Glutamatergic neuron (in vitro differentiated cells): ENCODE measurements around the gene FAM174B. TPM values are rescaled to one million over a fixed set of nuclear protein-coding genes. Genes with fewer than 3 reads are reported as not detected.

Experiments used
- DNase-seq: peaks from one replicate; pipeline ENCODE4 v3.0.0; 2022
- H3K27ac Mint-ChIP-seq: one replicate; pipeline ENCODE4 v1.8.0; 2020; ENCODE audit warnings: mild to moderate bottlenecking, mixed read lengths, inconsistent platforms; ENCODE audit not compliant: unreplicated experiment
- H3K27me3 Mint-ChIP-seq: one replicate; pipeline ENCODE4 v1.8.0; 2020; ENCODE audit warnings: mild to moderate bottlenecking, moderate library complexity, mixed read lengths, inconsistent platforms; ENCODE audit not compliant: unreplicated experiment
- H3K36me3 Mint-ChIP-seq: one replicate; pipeline ENCODE4 v1.8.0; 2020; ENCODE audit warnings: mild to moderate bottlenecking, mixed read lengths, inconsistent platforms; ENCODE audit not compliant: unreplicated experiment
- H3K4me1 Mint-ChIP-seq: one replicate; pipeline ENCODE4 v1.8.0; 2020; ENCODE audit warnings: mild to moderate bottlenecking, low read depth, mixed read lengths, inconsistent platforms; ENCODE audit not compliant: unreplicated experiment
- H3K4me3 Mint-ChIP-seq: one replicate; pipeline ENCODE4 v1.8.0; 2020; ENCODE audit warnings: mild to moderate bottlenecking, mixed read lengths, inconsistent platforms; ENCODE audit not compliant: unreplicated experiment
- H3K9me3 Mint-ChIP-seq: one replicate; pipeline ENCODE4 v1.8.0; 2020; ENCODE audit warnings: mild to moderate bottlenecking, moderate library complexity, mixed read lengths, inconsistent platforms; ENCODE audit not compliant: unreplicated experiment
- CTCF ChIP-seq: fragments of 200-600 bp; sonication (generic); IDR thresholded peaks from one replicate; pipeline ENCODE4 v1.5.0; 2021; ENCODE audit not compliant: partially characterized antibody, unreplicated experiment
- total RNA-seq: library from RNA; stranded (reverse); fragmentation: NEBNext Ultra II Directional; extraction: Animal tissue kit (Norgen Biotek cat#: 25700); gene quantifications from one replicate; pipeline ENCODE4 v1.2.1, GENCODE V29; 2021; ENCODE audit not compliant: unreplicated experiment

The FAM174B gene
- total RNA-seq, 1 donor from 2014 or later = 8.6 TPM

GRCh38 chr15:92603278-92603677 is 52.3 kb downstream of the FAM174B start:
- H3K27me3 Mint-ChIP-seq = peaks cover 5% of the 10 kb centered on the region
- no peak for TF ChIP-seq CTCF
- H3K4me1 Mint-ChIP-seq = no peaks in the 10 kb centered on the region
- no peak overlapping the region for H3K27ac Mint-ChIP-seq
- peaks cover 38% of the 10 kb centered on the region for H3K36me3 Mint-ChIP-seq
- H3K4me3 Mint-ChIP-seq = no peak overlapping the region
- peaks cover 18% of the 10 kb centered on the region for H3K9me3 Mint-ChIP-seq
- no peak for DNase-seq

DNA sequence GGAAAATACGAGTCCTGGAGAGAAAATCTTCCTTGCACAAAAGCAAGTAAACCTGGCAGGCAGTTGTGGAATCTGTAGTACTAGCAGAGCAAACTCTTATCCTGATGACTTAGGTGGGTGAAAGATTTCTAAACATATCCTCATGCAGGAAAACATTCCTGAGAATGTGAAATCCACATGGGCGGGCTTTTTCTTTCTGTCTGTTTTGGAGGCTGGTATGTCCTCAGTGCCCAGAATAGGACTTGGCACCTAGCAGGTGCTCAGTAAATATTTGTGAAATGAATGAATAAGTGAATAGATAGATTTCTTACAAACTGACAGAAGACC is 53.3 kb downstream of the FAM174B start:
- Mint-ChIP-seq H3K36me3 (peaks cover 30% of the 10 kb centered on the region), H3K27me3 (peaks cover 5% of the 10 kb centered on the region), H3K27ac (no peak overlapping the region)

GRCh38 chr15:92601592-92602266 is 53.8 kb downstream of the FAM174B start:
- Mint-ChIP-seq H3K27ac (no peak overlapping the region), H3K4me1 (no peaks in the 10 kb centered on the region), H3K36me3 (peaks cover 30% of the 10 kb centered on the region), H3K9me3 (peaks cover 13% of the 10 kb centered on the region), H3K4me3 (no peak overlapping the region), H3K27me3 (peaks cover 6% of the 10 kb centered on the region)
- no peak for DNase-seq
- no peak for TF ChIP-seq CTCF

More for the DNA sequence above, 53.3 kb downstream of the FAM174B start:
- Mint-ChIP-seq H3K4me3 (no peak overlapping the region), H3K4me1 (no peaks in the 10 kb centered on the region), H3K9me3 (peaks cover 13% of the 10 kb centered on the region)
- TF ChIP-seq CTCF = no peak
- DNase-seq = no peak

- no peak overlapping the region for H3K4me3 Mint-ChIP-seq
- TF ChIP-seq CTCF = no peak
- peaks cover 3% of the 10 kb centered on the region for H3K27me3 Mint-ChIP-seq
- peaks cover 8% of the 10 kb centered on the region for H3K9me3 Mint-ChIP-seq
- H3K36me3 Mint-ChIP-seq = peaks cover 22% of the 10 kb centered on the region
- H3K4me1 Mint-ChIP-seq = no peaks in the 10 kb centered on the region
- H3K27ac Mint-ChIP-seq = no peak overlapping the region
- no peak for DNase-seq
These were observed 54.7 kb downstream of the FAM174B start for GRCh38 chr15:92600856-92601255.

GRCh38 chr15:92599394-92599970 is 56.1 kb downstream of the FAM174B start:
- peaks cover 8% of the 10 kb centered on the region for H3K36me3 Mint-ChIP-seq
- H3K27ac Mint-ChIP-seq = no peak overlapping the region
- no peak for DNase-seq
- peaks cover 3% of the 10 kb centered on the region for H3K27me3 Mint-ChIP-seq
- H3K4me1 Mint-ChIP-seq = no peaks in the 10 kb centered on the region
- no peak for TF ChIP-seq CTCF
- H3K4me3 Mint-ChIP-seq = no peak overlapping the region
- H3K9me3 Mint-ChIP-seq = peaks cover 5% of the 10 kb centered on the region
